ENCODE results near the gene SLC12A7.

SLC12A7 gene

GRCh38 chr5:1038417-1039209 is 73.2 kb downstream of the SLC12A7 start:
- TF ChIP-seq CTCF (IDR thresholded peaks at IDR 0.05; ENCODE audit: low read depth, low read length): no peak

GRCh38 chr5:1037671-1038416 is 74.0 kb downstream of the SLC12A7 start:
- no peak for TF ChIP-seq CTCF (IDR thresholded peaks at IDR 0.05; ENCODE audit: low read depth, low read length)
- no peak overlapping the region for H3K4me3 ChIP-seq (ENCODE audit: low read depth, low read length)

More at GRCh38 chr5:1038417-1039209, 73.2 kb downstream of the SLC12A7 start:
- no peak overlapping the region for H3K4me3 ChIP-seq (ENCODE audit: low read depth, low read length)

GRCh38 chr5:1037123-1037670 is 74.7 kb downstream of the SLC12A7 start:
- no peak for TF ChIP-seq CTCF (IDR thresholded peaks at IDR 0.05; ENCODE audit: low read depth, low read length)
- no peak overlapping the region for H3K4me3 ChIP-seq (ENCODE audit: low read depth, low read length)

- TF ChIP-seq CTCF (IDR thresholded peaks at IDR 0.05; ENCODE audit: low read depth, low read length): no peak
Measured at GRCh38 chr5:1036504-1037122, 75.2 kb downstream of the SLC12A7 start.

GRCh38 chr5:1035421-1036405 is 76.2 kb downstream of the SLC12A7 start:
- no peak for TF ChIP-seq CTCF (IDR thresholded peaks at IDR 0.05; ENCODE audit: low read depth, low read length)
- H3K4me3 ChIP-seq (ENCODE audit: low read depth, low read length): no peak overlapping the region

More at GRCh38 chr5:1036504-1037122, 75.2 kb downstream of the SLC12A7 start:
- no peak overlapping the region for H3K4me3 ChIP-seq (ENCODE audit: low read depth, low read length)

GRCh38 chr5:1034986-1035385 is 76.9 kb downstream of the SLC12A7 start:
- no peak for TF ChIP-seq CTCF (IDR thresholded peaks at IDR 0.05; ENCODE audit: low read depth, low read length)
- H3K4me3 ChIP-seq (ENCODE audit: low read depth, low read length): no peak overlapping the region
